Colon (tissue), 2 donors: ENCODE measurements around the gene AP3B2.
"Not testable (repeated sequence)": the region's sequence is repeated elsewhere in the genome, so short reads cannot be mapped to it uniquely, and the experiment has no call there.

Source experiments
- FAIRE-seq: peaks from 2 replicates; lab custom pipeline; 2012; peaks lifted over from hg19 to GRCh38; lab: Jason Lieb, UNC
- donor health status: control.
- donor health status: control.

The AP3B2 gene

GRCh38 chr15:82648257-82649103 lies 61.2 kb downstream of the AP3B2 start:
- FAIRE-seq, result no peak

- no peak for FAIRE-seq
Measured at GRCh38 chr15:82647835-82648256, 61.8 kb downstream of the AP3B2 start.

- no peak for FAIRE-seq
Measured at GRCh38 chr15:82647045-82647834, 62.4 kb downstream of the AP3B2 start, which contains the start of gene CPEB1. CPEB1 (minus strand) TSS chr15:82647363; CDS start chr15:82628459, 18,904 bp downstream.

- no peak for FAIRE-seq
Measured at GRCh38 chr15:82646250-82647044, 63.2 kb downstream of the AP3B2 start.

GRCh38 chr15:82644967-82645852 lies 64.5 kb downstream of the AP3B2 start:
- FAIRE-seq, result not testable (repeated sequence)

- FAIRE-seq, result no peak
Measured at GRCh38 chr15:82643992-82644391, 65.7 kb downstream of the AP3B2 start.

GRCh38 chr15:82642656-82643055 lies 67.0 kb downstream of the AP3B2 start:
- FAIRE-seq, result no peak

GRCh38 chr15:82641129-82641798 lies 68.4 kb downstream of the AP3B2 start:
- no peak for FAIRE-seq

GRCh38 chr15:82640672-82641071 lies 69.0 kb downstream of the AP3B2 start:
- no peak for FAIRE-seq

- no peak for FAIRE-seq
Measured at GRCh38 chr15:82635798-82636197, 73.9 kb downstream of the AP3B2 start.

- no peak for FAIRE-seq
Measured at GRCh38 chr15:82630033-82630432, 79.6 kb downstream of the AP3B2 start.

GRCh38 chr15:82625136-82625535 lies 84.5 kb downstream of the AP3B2 start:
- FAIRE-seq, result no peak

- no peak for FAIRE-seq
Measured at GRCh38 chr15:82624438-82624837, 85.2 kb downstream of the AP3B2 start.

GRCh38 chr15:82624008-82624407 lies 85.7 kb downstream of the AP3B2 start:
- no peak for FAIRE-seq

- no peak for FAIRE-seq
Measured at GRCh38 chr15:82621970-82622369, 87.7 kb downstream of the AP3B2 start.

GRCh38 chr15:82613747-82614146 lies 95.9 kb downstream of the AP3B2 start:
- no peak for FAIRE-seq

GRCh38 chr15:82611348-82611747 lies 98.3 kb downstream of the AP3B2 start:
- no peak for FAIRE-seq
